Measurements from ENCODE around the gene CCDC85C. TPM values are rescaled to one million over a fixed set of nuclear protein-coding genes. Genes with fewer than 3 reads are reported as not detected.

CCDC85C gene
- total RNA-seq, 2 experiments from 2014 or later, result 7.1 to 9.1 TPM

DNA sequence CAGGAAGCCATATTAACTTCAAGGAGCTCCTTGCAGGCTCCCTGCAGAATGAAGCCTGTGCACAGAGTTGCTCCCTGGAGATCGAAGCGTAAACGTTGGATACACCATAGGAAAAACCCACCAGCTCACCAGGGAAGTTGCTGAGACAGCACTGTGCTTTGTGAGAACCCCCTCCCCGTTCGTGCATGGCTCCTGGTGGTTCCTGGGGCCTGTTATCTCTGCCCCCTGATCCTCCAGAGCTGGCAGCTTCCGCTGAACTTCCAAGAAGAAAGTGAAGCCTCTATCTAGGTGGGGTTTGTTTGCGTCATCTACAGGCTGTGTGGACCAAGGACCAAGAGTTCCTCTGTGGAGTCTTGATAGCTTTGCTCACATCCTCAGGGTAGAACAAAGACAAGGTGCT lies 2.4 kb upstream of the CCDC85C start:
- Mint-ChIP-seq H3K9me3 (ENCODE audit: low read depth) (no peaks in the 10 kb centered on the region), H3K27ac (no peak overlapping the region), H3K4me1 (peaks cover 21% of the 10 kb centered on the region), H3K4me3 (no peak overlapping the region), H3K27me3 (peaks cover 8% of the 10 kb centered on the region), H3K36me3 (peaks cover 1% of the 10 kb centered on the region)
- ATAC-seq (no peak), DNase-seq (no peak)
- CTCF ChIA-PET, result interaction anchor here (2.7 kb wide), 1 partner anchor 76 kb away, joined by 13 read pairs; the partner anchor contains the start of gene CYP46A1

DNA sequence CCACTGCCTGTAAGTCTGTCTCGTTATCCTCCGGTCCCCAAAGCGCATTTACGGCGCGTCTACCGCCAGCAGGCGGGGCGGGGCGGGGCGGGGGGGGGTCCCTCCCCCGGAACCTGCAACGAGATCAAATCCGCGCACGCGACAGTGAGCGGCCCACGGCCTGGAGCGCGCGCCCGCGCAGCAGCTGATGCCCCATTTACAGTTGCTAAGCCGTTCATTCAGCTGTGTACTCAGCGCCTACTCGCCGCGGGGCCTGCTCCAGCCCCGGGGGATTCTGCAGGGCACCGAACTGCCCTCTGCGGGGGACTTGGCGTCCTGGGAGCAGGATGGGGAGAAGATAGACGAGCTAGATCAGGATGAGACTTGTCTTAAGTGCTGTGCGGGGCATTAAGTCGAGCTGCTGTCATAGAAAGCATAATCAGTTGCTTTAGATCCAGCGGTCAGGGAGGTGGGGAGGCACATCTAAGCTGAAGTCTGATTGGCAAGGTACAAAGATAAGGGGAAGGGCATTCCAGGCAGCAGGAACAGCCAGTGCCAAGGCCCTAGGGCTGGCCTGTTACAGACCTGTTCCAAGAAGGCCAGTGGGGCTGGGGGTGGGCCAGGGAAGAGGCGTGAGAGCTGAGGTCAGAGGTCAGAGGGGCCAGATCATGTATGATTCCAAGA lies 1.4 kb upstream of the CCDC85C start:
- H3K4me3 Mint-ChIP-seq, result peak overlapping the region; percentile 77
- peak; percentile 87 for DNase-seq
- peaks cover 26% of the 10 kb centered on the region for H3K4me1 Mint-ChIP-seq
- peak overlapping the region; percentile 86 for H3K27ac Mint-ChIP-seq
- ATAC-seq, result peak; percentile 31
- H3K9me3 Mint-ChIP-seq (ENCODE audit: low read depth), result no peaks in the 10 kb centered on the region
- H3K27me3 Mint-ChIP-seq, result peaks cover 8% of the 10 kb centered on the region
- CTCF ChIA-PET, result interaction anchor here (1.1 to 3.5 kb wide), 5 partner anchors 10 to 588 kb away, joined by 3 to 21 read pairs (median 4); partner anchors contain the start of gene CYP46A1
- peaks cover 1% of the 10 kb centered on the region for H3K36me3 Mint-ChIP-seq

DNA sequence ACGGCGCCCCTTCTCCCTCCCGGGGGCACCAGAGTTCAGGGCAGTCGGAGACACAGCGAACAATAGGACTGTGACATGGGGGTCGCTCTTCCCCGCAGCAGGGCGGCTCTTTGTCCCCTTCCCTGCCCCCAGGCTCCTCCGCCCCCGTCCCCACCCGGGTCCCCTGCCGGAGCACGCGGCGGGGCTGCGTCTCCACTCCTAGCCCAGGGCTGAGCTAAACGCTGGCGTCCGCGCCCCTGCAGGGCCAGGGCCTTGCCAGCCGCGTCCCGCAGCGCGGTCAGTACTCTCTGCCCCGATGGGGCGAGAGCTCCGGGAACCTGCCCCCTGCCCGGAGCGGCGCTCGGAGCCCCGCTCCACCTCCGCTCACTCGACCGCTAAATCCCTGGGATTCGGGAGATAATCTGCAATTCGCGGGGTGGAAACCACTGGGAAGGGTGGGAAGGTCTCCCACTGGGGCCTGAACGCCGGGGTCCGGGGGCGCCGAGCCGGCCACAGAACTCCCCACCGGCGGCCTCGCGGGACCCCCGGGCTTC lies 825 bp upstream of the CCDC85C start:
- DNase-seq (peak; percentile 61), ATAC-seq (peak; percentile 35)
- H3K36me3 Mint-ChIP-seq, result peaks cover 1% of the 10 kb centered on the region
- CTCF ChIA-PET, result interaction anchor here (1.0 to 3.5 kb wide), 6 partner anchors 10 to 588 kb away, joined by 3 to 21 read pairs (median 4); partner anchors contain the start of gene CYP46A1
- no peaks in the 10 kb centered on the region for H3K9me3 Mint-ChIP-seq (ENCODE audit: low read depth)
- H3K4me1 Mint-ChIP-seq, result peaks cover 26% of the 10 kb centered on the region
- peak overlapping the region; percentile 77 for H3K4me3 Mint-ChIP-seq
- H3K27ac Mint-ChIP-seq, result peak overlapping the region; percentile 86
- peaks cover 8% of the 10 kb centered on the region for H3K27me3 Mint-ChIP-seq

DNA sequence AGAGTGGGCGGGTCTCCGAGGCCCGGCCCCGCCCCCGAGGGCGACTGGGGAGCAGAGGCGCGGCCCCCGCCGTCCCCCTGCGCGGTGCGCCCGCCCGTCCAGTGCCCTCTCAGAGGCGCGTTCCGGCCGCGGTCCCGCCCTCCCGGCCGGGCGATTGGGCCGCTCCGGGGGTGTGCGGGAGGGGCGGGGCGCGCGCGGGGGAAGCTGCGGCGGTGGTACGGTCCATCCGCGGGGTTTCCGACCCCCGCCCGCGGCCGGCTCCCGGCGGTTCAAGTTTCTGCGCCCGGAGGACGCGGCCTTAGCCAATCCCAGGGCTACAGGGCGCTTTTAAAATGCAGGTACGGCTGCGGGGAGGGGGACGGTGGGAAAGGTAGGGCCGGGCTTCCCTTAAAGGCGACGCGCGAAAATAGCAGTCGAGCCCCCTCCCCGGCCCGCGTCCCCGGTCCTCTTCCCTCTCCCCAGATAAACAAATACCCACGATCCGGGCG lies 315 bp upstream of the CCDC85C start:
- peak overlapping the region; percentile 86 for H3K27ac Mint-ChIP-seq
- H3K9me3 Mint-ChIP-seq (ENCODE audit: low read depth), result no peaks in the 10 kb centered on the region
- peaks cover 1% of the 10 kb centered on the region for H3K36me3 Mint-ChIP-seq
- H3K4me1 Mint-ChIP-seq, result peaks cover 26% of the 10 kb centered on the region
- DNase-seq (peak; percentile 94), ATAC-seq (peak; percentile 94)
- H3K27me3 Mint-ChIP-seq, result peaks cover 8% of the 10 kb centered on the region
- peak overlapping the region; percentile 77 for H3K4me3 Mint-ChIP-seq
- CTCF ChIA-PET, result interaction anchor here (1.0 to 3.5 kb wide), 5 partner anchors 9 to 589 kb away, joined by 3 to 21 read pairs (median 4); partner anchors contain the start of gene CYP46A1

DNA sequence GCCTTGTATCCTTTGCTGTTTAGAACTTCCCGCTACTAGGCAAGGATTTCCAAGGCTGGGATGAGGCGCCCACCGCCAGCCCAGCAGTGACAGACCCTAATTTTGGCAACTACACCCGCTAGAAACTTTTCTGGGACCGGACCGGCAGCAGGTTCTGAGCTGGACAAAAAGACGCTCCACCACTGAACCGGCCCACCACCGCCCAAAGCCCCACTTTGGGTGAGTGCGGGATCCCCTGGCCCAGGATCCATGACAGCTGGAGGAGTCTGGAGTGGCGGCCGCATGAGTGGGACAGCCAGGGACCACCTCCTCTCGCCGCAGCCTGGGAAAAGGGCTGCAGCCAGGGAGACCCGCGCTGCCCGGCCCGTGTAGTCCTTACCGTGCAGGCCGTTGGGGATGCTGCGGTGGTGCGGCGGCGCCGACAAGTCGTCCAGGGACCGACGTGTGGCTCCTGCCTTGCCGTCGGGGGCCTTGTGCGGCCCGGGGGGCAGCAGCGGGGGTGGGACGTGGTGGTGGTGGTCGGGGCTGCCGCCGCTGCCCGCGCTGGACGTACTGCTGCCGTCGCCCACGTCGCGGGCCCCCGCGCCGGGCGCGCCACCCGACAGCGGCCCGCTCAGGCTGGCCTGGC lies 1.1 kb downstream of the CCDC85C start:
- Mint-ChIP-seq H3K4me3 (peak overlapping the region; percentile 62), H3K4me1 (peaks cover 26% of the 10 kb centered on the region), H3K36me3 (peaks cover 1% of the 10 kb centered on the region), H3K27me3 (peaks cover 8% of the 10 kb centered on the region), H3K27ac (no peak overlapping the region), H3K9me3 (ENCODE audit: low read depth) (no peaks in the 10 kb centered on the region)
- no peak for DNase-seq
- CTCF ChIA-PET, result interaction anchor here (3.5 kb wide), 1 partner anchor 8 kb away, joined by 21 read pairs; no protein-coding TSS in a partner anchor
- ATAC-seq, result no peak

DNA sequence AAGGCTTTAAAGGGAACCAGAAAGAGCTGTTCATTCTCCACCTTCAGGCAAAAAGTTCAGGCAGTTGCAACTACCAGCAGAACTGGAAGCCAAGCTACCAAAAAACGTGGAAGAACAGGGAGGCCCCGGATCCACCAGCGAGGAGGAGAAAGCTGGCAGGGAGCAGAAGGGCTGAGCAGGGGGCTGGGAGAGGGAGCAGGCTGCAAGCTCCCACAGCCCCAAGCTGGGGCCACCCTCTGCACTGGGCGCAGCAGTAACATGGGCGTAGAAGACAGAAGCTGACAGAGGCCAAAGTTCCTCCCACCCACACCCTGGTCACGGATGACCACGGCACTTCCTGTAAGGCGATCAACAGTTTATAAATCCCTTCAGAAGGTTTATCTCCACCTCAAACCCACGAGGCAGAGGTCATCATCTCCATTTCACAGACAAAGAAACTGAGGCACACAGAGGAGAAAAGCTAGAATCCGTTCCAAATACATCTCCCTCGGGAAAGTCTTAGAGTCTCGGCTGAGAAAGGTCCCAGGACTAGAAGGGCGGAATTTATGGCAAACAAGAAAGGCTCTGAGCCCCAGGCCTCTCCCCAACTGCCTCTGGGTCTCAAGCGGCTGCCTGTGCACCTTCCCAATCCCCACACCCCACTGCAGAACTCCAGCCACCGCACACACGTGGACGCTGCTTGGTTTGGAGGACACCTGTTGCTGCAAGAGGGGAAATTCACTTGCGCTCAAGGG lies 1.8 kb downstream of the CCDC85C start:
- peaks cover 1% of the 10 kb centered on the region for H3K36me3 Mint-ChIP-seq
- H3K27me3 Mint-ChIP-seq, result peaks cover 8% of the 10 kb centered on the region
- H3K9me3 Mint-ChIP-seq (ENCODE audit: low read depth), result no peaks in the 10 kb centered on the region
- ATAC-seq (no peak), DNase-seq (peak; percentile 55)
- H3K27ac Mint-ChIP-seq, result peak overlapping the region; percentile 59
- CTCF ChIA-PET, result interaction anchor here (3.5 kb wide), 1 partner anchor 7 kb away, joined by 21 read pairs; no protein-coding TSS in a partner anchor
- peaks cover 26% of the 10 kb centered on the region for H3K4me1 Mint-ChIP-seq
- H3K4me3 Mint-ChIP-seq, result peak overlapping the region; percentile 62

DNA sequence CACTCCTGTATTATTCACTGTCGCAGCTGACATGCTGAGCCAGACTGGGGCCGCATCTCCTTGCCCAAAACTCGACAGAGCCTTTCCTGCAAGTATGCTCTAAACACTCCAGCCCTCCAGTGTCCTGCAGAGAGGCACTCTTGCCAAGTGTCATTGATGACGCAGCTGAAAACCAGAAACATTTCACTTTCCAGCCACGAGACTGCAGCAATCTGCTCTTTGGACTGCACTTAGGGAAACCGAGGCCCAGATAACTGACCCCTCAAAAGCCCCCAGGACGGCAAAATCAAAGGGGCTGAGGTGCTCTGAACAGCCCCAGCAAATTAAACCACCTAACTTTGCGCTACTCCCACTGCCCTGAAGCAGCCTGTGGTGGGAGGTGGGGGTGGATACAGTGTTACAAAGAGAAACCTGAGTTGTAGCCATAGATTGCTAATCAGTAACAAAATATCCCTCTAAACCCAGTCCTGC lies 2.6 kb downstream of the CCDC85C start:
- peaks cover 26% of the 10 kb centered on the region for H3K4me1 Mint-ChIP-seq
- H3K27ac Mint-ChIP-seq, result no peak overlapping the region
- no peak overlapping the region for H3K4me3 Mint-ChIP-seq
- DNase-seq (no peak), ATAC-seq (no peak)
- CTCF ChIA-PET, result interaction anchor here (1.2 kb wide), 1 partner anchor 82 kb away, joined by 3 read pairs; the partner anchor contains the start of gene CYP46A1
- no peaks in the 10 kb centered on the region for H3K36me3 Mint-ChIP-seq
- peaks cover 8% of the 10 kb centered on the region for H3K27me3 Mint-ChIP-seq
- H3K9me3 Mint-ChIP-seq (ENCODE audit: low read depth), result no peaks in the 10 kb centered on the region

DNA sequence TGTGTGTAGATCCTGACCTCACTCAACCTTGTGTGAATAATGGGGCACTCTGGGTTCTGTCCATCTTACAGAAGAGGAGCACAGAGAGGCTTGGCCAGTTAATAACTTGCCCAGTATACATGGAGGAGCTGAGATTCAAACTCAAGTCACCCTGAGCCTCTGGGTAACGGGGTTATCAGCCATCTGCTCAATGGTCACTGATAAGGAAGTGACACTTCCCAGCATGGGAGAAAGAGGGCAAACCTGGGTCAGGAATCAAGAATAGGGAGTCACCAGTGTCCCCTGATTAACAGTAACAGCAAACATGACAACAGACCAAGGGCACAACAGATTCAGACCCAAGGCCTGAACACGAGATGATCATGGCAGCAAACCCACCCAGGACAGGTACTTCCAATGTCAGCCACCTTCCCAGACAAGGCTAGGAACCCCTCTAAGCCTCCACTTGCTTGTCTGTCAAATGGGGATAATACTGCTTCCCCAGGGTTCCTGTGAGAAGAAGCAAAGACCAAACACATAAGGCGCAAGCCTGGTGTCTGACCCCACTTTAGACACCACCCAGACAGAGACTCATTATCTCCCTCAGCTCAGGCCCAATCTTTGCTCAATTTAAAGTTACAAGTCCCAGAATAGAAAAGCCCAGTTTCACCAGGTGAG lies 3.6 kb downstream of the CCDC85C start:
- Mint-ChIP-seq H3K4me1 (peaks cover 26% of the 10 kb centered on the region), H3K27ac (no peak overlapping the region), H3K4me3 (no peak overlapping the region), H3K36me3 (no peaks in the 10 kb centered on the region), H3K9me3 (ENCODE audit: low read depth) (no peaks in the 10 kb centered on the region), H3K27me3 (peaks cover 8% of the 10 kb centered on the region)
- CTCF ChIA-PET, result interaction anchor here (1.2 to 1.4 kb wide), 2 partner anchors 28 to 84 kb away, joined by 3 read pairs; partner anchors contain the start of gene CYP46A1
- ATAC-seq, result no peak
- no peak for DNase-seq

DNA sequence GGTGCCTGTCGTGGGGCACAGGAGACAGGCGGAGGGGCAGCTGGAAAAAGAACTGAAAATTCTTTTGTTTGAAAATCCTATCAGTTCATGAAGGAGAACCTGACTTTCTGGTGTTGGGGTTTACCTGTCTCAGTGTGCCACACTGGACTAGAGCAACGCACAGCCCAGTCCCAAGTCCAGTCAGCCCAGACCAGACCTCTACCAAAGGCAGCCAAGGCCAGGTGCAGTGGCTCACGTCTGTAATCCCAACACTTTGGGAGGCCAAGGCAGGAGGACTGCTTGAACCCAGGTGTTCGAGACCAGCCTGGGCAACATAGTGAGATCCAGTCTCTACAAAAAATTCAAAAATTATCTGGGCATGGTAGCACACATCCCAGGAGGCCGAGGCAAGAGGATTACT lies 4.6 kb downstream of the CCDC85C start:
- H3K4me3 Mint-ChIP-seq, result no peak overlapping the region
- peaks cover 34% of the 10 kb centered on the region for H3K4me1 Mint-ChIP-seq
- CTCF ChIA-PET, result interaction anchor here (1.4 kb wide), 1 partner anchor 29 kb away, joined by 3 read pairs; no protein-coding TSS in a partner anchor
- ATAC-seq (no peak), DNase-seq (no peak)
- H3K36me3 Mint-ChIP-seq, result no peaks in the 10 kb centered on the region
- peaks cover 8% of the 10 kb centered on the region for H3K27me3 Mint-ChIP-seq
- no peaks in the 10 kb centered on the region for H3K9me3 Mint-ChIP-seq (ENCODE audit: low read depth)
- H3K27ac Mint-ChIP-seq, result no peak overlapping the region

DNA sequence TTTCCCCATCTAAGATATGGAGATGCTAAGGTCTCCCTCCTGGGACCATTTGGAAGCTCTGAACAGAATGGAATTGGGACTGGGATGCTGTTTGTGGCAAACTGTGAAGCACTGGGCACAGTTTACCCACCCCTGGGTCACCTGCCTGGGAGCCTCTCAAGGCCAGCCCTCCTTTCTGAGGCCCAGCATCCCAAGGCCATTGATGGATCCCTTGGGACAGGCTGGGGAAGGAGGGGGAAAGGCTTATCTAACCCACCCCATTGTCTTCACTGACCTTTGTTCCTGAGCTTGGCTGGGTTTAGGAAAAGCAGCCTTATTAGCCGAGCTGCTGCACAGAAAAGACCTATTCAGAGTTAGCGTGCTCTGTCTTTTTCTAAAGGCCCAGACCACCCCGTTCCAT lies 5.2 kb downstream of the CCDC85C start:
- Mint-ChIP-seq H3K27ac (no peak overlapping the region), H3K4me1 (peaks cover 36% of the 10 kb centered on the region), H3K9me3 (ENCODE audit: low read depth) (no peaks in the 10 kb centered on the region), H3K4me3 (no peak overlapping the region), H3K27me3 (peaks cover 8% of the 10 kb centered on the region), H3K36me3 (no peaks in the 10 kb centered on the region)
- DNase-seq, result no peak
- CTCF ChIA-PET, result interaction anchor here (1.4 kb wide), 1 partner anchor 30 kb away, joined by 3 read pairs; no protein-coding TSS in a partner anchor
- ATAC-seq, result no peak

DNA sequence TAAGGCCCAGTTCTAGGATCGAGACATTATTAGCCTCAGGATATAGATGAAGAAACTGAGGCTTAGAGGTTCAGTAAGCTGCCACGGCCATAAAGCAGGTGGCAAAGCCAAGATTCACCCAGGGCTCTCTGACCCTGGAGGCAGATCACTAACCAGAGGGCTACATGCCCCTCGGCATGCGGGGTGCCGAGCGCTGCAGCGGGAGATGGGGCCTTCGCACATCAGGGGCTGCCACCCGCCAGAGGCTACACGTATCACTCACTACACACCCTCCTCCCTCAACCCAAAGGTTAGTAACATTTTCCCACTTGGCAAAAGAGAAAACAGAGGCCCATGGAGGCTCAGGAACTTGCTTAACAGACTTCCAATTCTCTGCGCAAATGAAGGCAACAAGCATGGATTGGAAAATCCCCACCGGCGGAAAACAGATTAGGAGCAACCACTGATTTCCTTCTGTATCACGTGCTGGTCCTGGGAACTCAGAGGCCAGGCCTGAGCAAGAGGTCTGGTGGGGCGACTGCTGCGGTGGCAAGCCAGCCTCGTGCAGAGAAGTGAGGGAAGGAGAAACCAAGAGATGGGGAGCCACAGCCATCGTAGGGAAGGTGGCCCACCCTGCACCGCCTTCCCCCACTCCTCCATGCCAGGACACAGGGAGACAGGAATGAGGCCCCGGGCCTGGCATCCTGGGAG lies 6.0 kb downstream of the CCDC85C start:
- Mint-ChIP-seq H3K27me3 (peaks cover 8% of the 10 kb centered on the region), H3K9me3 (ENCODE audit: low read depth) (no peaks in the 10 kb centered on the region), H3K4me1 (peaks cover 35% of the 10 kb centered on the region), H3K36me3 (no peaks in the 10 kb centered on the region), H3K27ac (no peak overlapping the region), H3K4me3 (no peak overlapping the region)
- ATAC-seq, result no peak
- DNase-seq, result no peak
- CTCF ChIA-PET, result no interaction called here

DNA sequence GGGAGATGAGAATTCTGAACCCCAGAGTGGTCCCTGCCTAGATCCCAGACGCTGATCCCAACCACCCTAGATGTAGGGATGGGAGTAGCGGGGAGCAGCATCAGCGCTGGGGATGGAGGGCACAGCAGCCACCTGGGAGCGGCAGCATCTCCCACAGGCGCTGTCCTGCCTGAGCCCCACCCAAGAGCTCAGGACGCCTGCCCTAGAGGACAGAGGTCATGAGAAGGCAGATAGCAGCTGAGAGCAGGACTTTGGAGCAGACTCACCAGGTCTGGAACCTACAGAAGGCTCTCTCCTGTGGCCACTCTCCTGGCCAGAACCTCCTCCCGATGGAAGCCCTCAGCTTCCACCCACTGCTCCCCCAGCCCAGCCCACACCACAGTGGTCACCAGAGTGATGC lies 7.2 kb downstream of the CCDC85C start:
- H3K27me3 Mint-ChIP-seq, result no peaks in the 10 kb centered on the region
- H3K4me1 Mint-ChIP-seq, result peaks cover 26% of the 10 kb centered on the region
- H3K36me3 Mint-ChIP-seq, result no peaks in the 10 kb centered on the region
- ATAC-seq, result no peak
- CTCF ChIA-PET, result no interaction called here
- H3K4me3 Mint-ChIP-seq, result no peak overlapping the region
- no peak for DNase-seq
- no peaks in the 10 kb centered on the region for H3K9me3 Mint-ChIP-seq (ENCODE audit: low read depth)
- no peak overlapping the region for H3K27ac Mint-ChIP-seq

Measured in activated CD8-positive, alpha-beta memory T cell treated with anti-CD3 and anti-CD28 coated beads, Interleukin-2, amount 10 ng/mL, durations not matched to agents 7 days and 5 days (primary cell).